ENCODE results near the gene POLN. TPM values are rescaled to one million over a fixed set of nuclear protein-coding genes. Genes with fewer than 3 reads are reported as not detected.

Gene POLN
- total RNA-seq, 1 experiment from 2014 or later = 0.26 TPM

- H3K4me3 ChIP-seq (ENCODE audit: low read length) = no peak overlapping the region
- H3K36me3 ChIP-seq (ENCODE audit: low read depth, low read length) = no peaks in the 10 kb centered on the region
- H3K27ac ChIP-seq (ENCODE audit: low read length) = peak overlapping the region; percentile 61
- H3K4me1 ChIP-seq (ENCODE audit: insufficient read depth, low read length) = peaks cover 11% of the 10 kb centered on the region
- intact Hi-C loops (cut with micrococcal nuclease) = no loop called here
- H3K9me2 ChIP-seq (replicated peaks; ENCODE audit: low read length) = no peaks in the 10 kb centered on the region
- no peaks in the 10 kb centered on the region for H3K9me3 ChIP-seq (ENCODE audit: low read length)
- ATAC-seq (no peak), DNase-seq (no peak)
- no peak overlapping the region for H2AFZ ChIP-seq (ENCODE audit: low read length)
- no peaks in the 10 kb centered on the region for H4K20me1 ChIP-seq (ENCODE audit: low read length)
- H3K27me3 ChIP-seq (ENCODE audit: low read length) = no peaks in the 10 kb centered on the region
- TF ChIP-seq EZH2 (IDR thresholded peaks at IDR 0.05; ENCODE audit: low read length, unreplicated experiment) (no peak), CTCF (conservative IDR thresholded peaks at IDR 0.05; ENCODE audit: low read depth, low read length) (no peak), EZH2phosphoT487 (IDR thresholded peaks at IDR 0.05; ENCODE audit: borderline replicate concordance, low read length) (no peak)
- no peak overlapping the region for H3K4me2 ChIP-seq (ENCODE audit: low read length)
- ChIA-PET POLR2A (ENCODE audit: unreplicated experiment) (no interaction called here), CTCF (no interaction called here)
- no peaks in the 10 kb centered on the region for H3F3A ChIP-seq (ENCODE audit: low read length, unreplicated experiment)
- no peak overlapping the region for H3K9ac ChIP-seq (ENCODE audit: low read length)
- H3K79me2 ChIP-seq (ENCODE audit: low read length) = no peaks in the 10 kb centered on the region
- no TSS peak for BruUV-seq (replicated peaks)
Measured at GRCh38 chr4:2285613-2286381, 43.9 kb upstream of the POLN start.

GRCh38 chr4:2284934-2285612, 43.2 kb upstream of the POLN start:
- Histone ChIP-seq H3K27me3 (ENCODE audit: low read length) (no peaks in the 10 kb centered on the region), H3F3A (ENCODE audit: low read length, unreplicated experiment) (no peaks in the 10 kb centered on the region), H3K27ac (ENCODE audit: low read length) (peak overlapping the region; percentile 61), H3K36me3 (ENCODE audit: low read depth, low read length) (no peaks in the 10 kb centered on the region), H4K20me1 (ENCODE audit: low read length) (no peaks in the 10 kb centered on the region), H3K79me2 (ENCODE audit: low read length) (no peaks in the 10 kb centered on the region), H3K9ac (ENCODE audit: low read length) (no peak overlapping the region), H3K4me3 (ENCODE audit: low read length) (no peak overlapping the region), H3K9me3 (ENCODE audit: low read length) (no peaks in the 10 kb centered on the region), H3K9me2 (replicated peaks; ENCODE audit: low read length) (no peaks in the 10 kb centered on the region), H3K4me1 (ENCODE audit: insufficient read depth, low read length) (peaks cover 11% of the 10 kb centered on the region), H2AFZ (ENCODE audit: low read length) (no peak overlapping the region), H3K4me2 (ENCODE audit: low read length) (no peak overlapping the region)
- ChIA-PET CTCF (no interaction called here), POLR2A (ENCODE audit: unreplicated experiment) (no interaction called here)
- BruUV-seq (replicated peaks) = no TSS peak
- TF ChIP-seq CTCF (conservative IDR thresholded peaks at IDR 0.05; ENCODE audit: low read depth, low read length) (no peak), EZH2phosphoT487 (IDR thresholded peaks at IDR 0.05; ENCODE audit: borderline replicate concordance, low read length) (no peak), EZH2 (IDR thresholded peaks at IDR 0.05; ENCODE audit: low read length, unreplicated experiment) (no peak)
- ATAC-seq (peak; percentile 67; the same call in 1 of the 2 replicates), DNase-seq (peak; percentile 52)
- intact Hi-C loops (cut with micrococcal nuclease) = no loop called here

All from PC-3 (cell line).